PC-9 (cell line): ENCODE data around the gene ST6GALNAC3. TPM values are rescaled to one million over a fixed set of nuclear protein-coding genes. Genes with fewer than 3 reads are reported as not detected.
"Not testable (repeated sequence)": the region's sequence is repeated elsewhere in the genome, so short reads cannot be mapped to it uniquely, and the experiment has no call there.

Source experiments
- BruUV-seq: library from RNA; stranded (reverse); fragments of 400-500 nt; replicated peaks from 2 replicates; lab custom pipeline; 2021; lab: Mats Ljungman, UMichigan
- CTCF ChIA-PET: fragments of 300-600 bp; sonication (Branson Sonifier 250); formaldehyde crosslinking; loops from one replicate; lab custom pipeline; 2022; ENCODE audit warnings: antibody characterized with exemption; lab: Charles Lee
- POLR2A ChIA-PET: fragments of 300-600 bp; sonication (Branson Sonifier 250); formaldehyde crosslinking; loops from one replicate; lab custom pipeline; 2022; ENCODE audit warnings: antibody characterized with exemption; ENCODE audit not compliant: unreplicated experiment; lab: Charles Lee
- DNase-seq, 2 experiments: peaks; one replicate each; pipeline versions ENCODE4 v3.0.0 to v3.0.0-alpha.2; 2015 to 2022; ENCODE audit warnings: mixed read lengths in 1 of 2
- H2AFZ ChIP-seq: fragments of 200-600 bp; sonication (generic); 2 replicates; pipeline ENCODE4 v1.8.1; 2017; ENCODE audit warnings: antibody characterized with exemption
- H3F3A ChIP-seq: fragments of 200-600 bp; sonication (generic); 2 replicates; pipeline ENCODE4 v1.8.1; 2017; ENCODE audit warnings: antibody characterized with exemption, mild to moderate bottlenecking, low read depth; ENCODE audit not compliant: insufficient read depth
- H3K27ac ChIP-seq: fragments of 200-600 bp; sonication (generic); 2 replicates; pipeline ENCODE4 v1.6.1; 2016; ENCODE audit warnings: mixed run types
- H3K27me3 ChIP-seq: fragments of 200-600 bp; sonication (generic); 2 replicates; pipeline ENCODE4 v1.6.1; 2016; ENCODE audit warnings: low read depth, mixed run types; ENCODE audit not compliant: insufficient read depth
- H3K36me3 ChIP-seq: fragments of 200-600 bp; sonication (generic); 2 replicates; pipeline ENCODE4 v1.6.1; 2016; ENCODE audit warnings: low read depth, mixed run types
- H3K4me1 ChIP-seq: fragments of 200-600 bp; sonication (generic); replicated peaks from 2 replicates; pipeline ENCODE4 v1.6.1; 2016; ENCODE audit warnings: mixed run types; ENCODE audit not compliant: insufficient read depth
- H3K4me2 ChIP-seq: fragments of 200-600 bp; sonication (generic); 2 replicates; pipeline ENCODE4 v1.6.1; 2017; ENCODE audit warnings: mixed run types
- H3K4me3 ChIP-seq: fragments of 200-600 bp; sonication (generic); 2 replicates; pipeline ENCODE4 v1.6.1; 2016; ENCODE audit warnings: mixed run types
- H3K79me2 ChIP-seq: fragments of 200-600 bp; sonication (generic); 2 replicates; pipeline ENCODE4 v1.6.1; 2017; ENCODE audit warnings: low read depth, mixed run types
- H3K9me2 ChIP-seq: fragments of 200-600 bp; sonication (generic); 2 replicates; pipeline ENCODE4 v1.8.1; 2017; ENCODE audit warnings: mild to moderate bottlenecking; ENCODE audit not compliant: insufficient read depth
- H3K9me3 ChIP-seq: fragments of 200-600 bp; sonication (generic); 2 replicates; pipeline ENCODE4 v1.8.1; 2016; ENCODE audit warnings: low read depth; ENCODE audit not compliant: insufficient read depth
- H4K20me1 ChIP-seq: fragments of 200-600 bp; sonication (generic); 2 replicates; pipeline ENCODE4 v1.8.1; 2017; ENCODE audit not compliant: insufficient read depth
- EZH2 ChIP-seq: fragments of 200-600 bp; sonication (generic); IDR thresholded peaks from 2 replicates; pipeline ENCODE4 v1.8.0; 2017; ENCODE audit warnings: antibody characterized with exemption, low read depth
- intact Hi-C: fragments of 100-400 bp; cut with micrococcal nuclease; formaldehyde crosslinking; loops from one replicate; pipeline ENCODE4 v1.10.0; 2022; ENCODE audit not compliant: unreplicated experiment
- total RNA-seq: library from RNA; stranded (reverse); gene quantifications from 2 replicates; pipeline ENCODE4 v1.2.3, GENCODE V29; 2021
- TF ChIP-seq, protein P1 (sequence below): fragments of 200-600 bp; sonication (generic); conservative IDR thresholded peaks from 2 replicates; pipeline ENCODE4 v1.6.1; 2017; ENCODE audit warnings: mixed run types, antibody characterized with exemption, mild to moderate bottlenecking, moderate library complexity

Gene ST6GALNAC3
- total RNA-seq, 1 experiment from 2014 or later: 0.04 TPM

DNA sequence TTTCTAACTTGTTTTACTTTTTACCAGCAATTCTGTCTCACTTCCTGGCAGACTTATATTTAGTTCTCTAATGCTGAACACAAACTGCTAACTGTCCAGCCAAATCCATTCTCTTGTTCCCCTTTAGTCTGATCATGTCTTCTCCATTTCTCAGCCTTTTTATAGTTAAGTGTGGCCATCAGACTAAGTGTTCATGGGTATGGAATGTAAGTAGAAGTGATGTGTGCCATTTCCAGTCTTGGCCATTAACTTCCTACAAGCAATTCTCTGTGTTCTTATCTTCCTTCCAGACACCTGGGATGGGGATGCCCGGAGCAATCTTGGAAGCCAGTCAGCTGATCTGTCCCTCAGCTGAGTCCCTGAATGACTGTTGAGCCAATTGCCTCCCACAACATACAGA is 165.8 kb downstream of the ST6GALNAC3 start:
- no peak for TF ChIP-seq EZH2
- TF ChIP-seq, protein P1, sequence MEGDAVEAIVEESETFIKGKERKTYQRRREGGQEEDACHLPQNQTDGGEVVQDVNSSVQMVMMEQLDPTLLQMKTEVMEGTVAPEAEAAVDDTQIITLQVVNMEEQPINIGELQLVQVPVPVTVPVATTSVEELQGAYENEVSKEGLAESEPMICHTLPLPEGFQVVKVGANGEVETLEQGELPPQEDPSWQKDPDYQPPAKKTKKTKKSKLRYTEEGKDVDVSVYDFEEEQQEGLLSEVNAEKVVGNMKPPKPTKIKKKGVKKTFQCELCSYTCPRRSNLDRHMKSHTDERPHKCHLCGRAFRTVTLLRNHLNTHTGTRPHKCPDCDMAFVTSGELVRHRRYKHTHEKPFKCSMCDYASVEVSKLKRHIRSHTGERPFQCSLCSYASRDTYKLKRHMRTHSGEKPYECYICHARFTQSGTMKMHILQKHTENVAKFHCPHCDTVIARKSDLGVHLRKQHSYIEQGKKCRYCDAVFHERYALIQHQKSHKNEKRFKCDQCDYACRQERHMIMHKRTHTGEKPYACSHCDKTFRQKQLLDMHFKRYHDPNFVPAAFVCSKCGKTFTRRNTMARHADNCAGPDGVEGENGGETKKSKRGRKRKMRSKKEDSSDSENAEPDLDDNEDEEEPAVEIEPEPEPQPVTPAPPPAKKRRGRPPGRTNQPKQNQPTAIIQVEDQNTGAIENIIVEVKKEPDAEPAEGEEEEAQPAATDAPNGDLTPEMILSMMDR: no peak
- no peak for DNase-seq
- H3K9me3 ChIP-seq: no peaks in the 10 kb centered on the region
- no peaks in the 10 kb centered on the region for H3F3A ChIP-seq
- H3K4me1 ChIP-seq: no peaks in the 10 kb centered on the region
- CTCF ChIA-PET: no interaction called here
- H3K27me3 ChIP-seq: no peaks in the 10 kb centered on the region; the same call in 1 of the 2 replicates
- H3K79me2 ChIP-seq: no peaks in the 10 kb centered on the region
- H3K4me3 ChIP-seq: no peak overlapping the region
- H3K4me2 ChIP-seq: no peak overlapping the region
- no peak overlapping the region for H2AFZ ChIP-seq
- H4K20me1 ChIP-seq: no peaks in the 10 kb centered on the region
- H3K27ac ChIP-seq: no peak overlapping the region
- H3K36me3 ChIP-seq: no peaks in the 10 kb centered on the region
- H3K9me2 ChIP-seq: no peaks in the 10 kb centered on the region
- BruUV-seq: no TSS peak
- POLR2A ChIA-PET: no interaction called here
- intact Hi-C loops: no loop called here

DNA sequence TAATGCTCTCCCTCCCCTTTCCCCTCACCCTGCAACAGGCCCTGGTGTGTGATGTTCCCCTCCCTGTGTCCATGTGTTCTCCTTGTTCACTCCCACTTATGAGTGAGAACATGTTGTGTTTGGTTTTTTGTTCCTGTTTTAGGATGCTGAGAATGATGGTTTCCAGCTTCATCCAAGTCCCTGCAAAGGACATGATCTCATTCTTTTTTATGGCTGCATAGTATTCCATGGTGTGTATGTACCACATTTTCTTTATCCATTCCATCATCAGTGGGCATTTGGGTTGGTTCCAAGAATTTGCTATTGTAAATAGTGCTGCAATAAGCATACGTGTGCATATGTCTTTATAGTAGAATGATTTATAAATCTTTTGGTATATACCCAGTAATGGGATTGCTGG is 168.0 kb downstream of the ST6GALNAC3 start:
- DNase-seq, H4K20me1 ChIP-seq, H3K4me2 ChIP-seq, H3K36me3 ChIP-seq, H2AFZ ChIP-seq, H3K27ac ChIP-seq, H3K4me3 ChIP-seq, H3F3A ChIP-seq, BruUV-seq, H3K27me3 ChIP-seq, H3K79me2 ChIP-seq, CTCF ChIA-PET, H3K4me1 ChIP-seq, H3K9me2 ChIP-seq, intact Hi-C loops, H3K9me3 ChIP-seq: not testable (repeated sequence)
- POLR2A ChIA-PET: interaction anchor here (0.7 kb wide), 1 partner anchor 1832 kb away, joined by 5 read pairs; no protein-coding TSS in a partner anchor

DNA sequence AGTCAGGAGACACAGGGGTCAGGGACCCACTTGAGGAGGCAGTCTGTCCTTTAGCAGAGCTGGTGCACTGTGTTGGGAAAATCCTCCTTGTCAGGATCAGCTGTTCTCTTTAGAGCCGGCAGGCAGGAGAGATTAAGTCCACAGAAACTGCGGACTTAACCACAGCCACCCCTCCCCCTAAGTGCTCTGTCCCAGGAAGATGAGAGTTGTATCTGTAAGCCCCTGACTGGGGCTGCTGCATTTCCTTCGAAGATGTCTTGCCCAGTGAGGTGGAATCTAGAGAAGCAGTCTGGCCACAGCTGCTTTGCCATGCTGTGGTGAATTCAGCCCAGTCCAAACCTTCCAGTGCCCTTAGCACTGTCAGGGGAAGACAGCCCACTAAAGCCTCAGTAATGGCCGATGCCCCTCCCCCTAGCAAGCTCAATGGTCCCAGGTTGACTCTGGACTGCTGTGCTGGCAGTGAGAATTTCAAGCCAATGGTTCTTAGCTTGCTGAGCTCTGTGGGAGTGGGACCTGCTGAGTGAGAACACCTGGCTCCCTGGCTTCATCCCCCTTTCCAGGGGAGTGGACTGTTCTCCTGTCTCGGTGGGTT is 172.8 kb downstream of the ST6GALNAC3 start:
- no peak for DNase-seq
- no peaks in the 10 kb centered on the region for H3K9me3 ChIP-seq
- intact Hi-C loops: no loop called here
- H2AFZ ChIP-seq: no peak overlapping the region
- H3F3A ChIP-seq: no peaks in the 10 kb centered on the region
- no peaks in the 10 kb centered on the region for H3K79me2 ChIP-seq
- POLR2A ChIA-PET: no interaction called here
- no peaks in the 10 kb centered on the region for H3K9me2 ChIP-seq
- H3K4me3 ChIP-seq: no peak overlapping the region
- TF ChIP-seq EZH2: no peak
- TF ChIP-seq, protein P1: no peak
- BruUV-seq: no TSS peak
- no peaks in the 10 kb centered on the region for H3K27me3 ChIP-seq
- H3K27ac ChIP-seq: no peak overlapping the region
- CTCF ChIA-PET: no interaction called here
- no peaks in the 10 kb centered on the region for H3K4me1 ChIP-seq
- no peaks in the 10 kb centered on the region for H4K20me1 ChIP-seq
- H3K4me2 ChIP-seq: no peak overlapping the region
- no peaks in the 10 kb centered on the region for H3K36me3 ChIP-seq

DNA sequence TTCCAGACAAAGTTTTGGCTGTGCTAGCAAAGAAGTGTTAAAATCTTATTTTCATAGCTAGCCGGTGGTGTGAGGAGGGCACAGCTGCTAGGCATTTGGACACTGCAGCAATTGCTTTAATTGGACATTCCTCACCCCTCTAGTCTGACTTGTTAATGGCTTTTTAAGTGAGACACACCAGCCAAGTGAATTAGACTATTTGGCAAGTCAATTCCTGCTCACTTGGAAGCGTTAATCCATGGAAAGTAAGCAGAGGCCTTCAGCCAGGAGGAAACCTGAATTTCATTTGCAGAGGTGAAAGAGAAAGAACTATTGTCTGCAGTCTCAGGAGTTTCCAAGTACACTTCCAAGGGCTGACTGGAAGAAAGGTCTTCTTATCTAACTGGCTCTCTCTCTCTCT is 175.7 kb downstream of the ST6GALNAC3 start:
- ChIA-PET CTCF (no interaction called here), POLR2A (no interaction called here)
- Histone ChIP-seq H3K4me3 (no peak overlapping the region), H3K27me3 (no peaks in the 10 kb centered on the region), H3F3A (no peaks in the 10 kb centered on the region), H3K9me3 (no peaks in the 10 kb centered on the region), H2AFZ (no peak overlapping the region), H3K79me2 (no peaks in the 10 kb centered on the region), H3K4me1 (no peaks in the 10 kb centered on the region), H3K9me2 (no peaks in the 10 kb centered on the region), H3K36me3 (no peaks in the 10 kb centered on the region), H4K20me1 (no peaks in the 10 kb centered on the region), H3K27ac (no peak overlapping the region), H3K4me2 (no peak overlapping the region)
- no peak for DNase-seq
- BruUV-seq: no TSS peak
- intact Hi-C loops: no loop called here
- TF ChIP-seq EZH2: no peak
- TF ChIP-seq, protein P1: no peak
